Gastrocnemius medialis (tissue), 4 donors: ENCODE measurements around the gene ARV1. TPM values are rescaled to one million over a fixed set of nuclear protein-coding genes. Genes with fewer than 3 reads are reported as not detected.

Source experiments
- ATAC-seq, 2 donors: fragments of 150-250 bp; one replicate each; pipeline ENCODE4 v1.9.1; 2016
- DNase-seq, 2 donors: peaks; one replicate each; pipeline ENCODE4 v3.0.0-alpha.2; 2019
- H3K27ac ChIP-seq, 4 donors: fragments of 200-600 bp; sonication (generic); 1 replicate in 1 of 4; 2 replicates in 3 of 4; pipeline ENCODE4 v1.5.1; 2016 to 2018; ENCODE audit warnings: mild to moderate bottlenecking in 2 of 4, moderate library complexity in 1 of 4
- H3K27me3 ChIP-seq, 3 donors: fragments of 200-600 bp; sonication (generic) in 2 of 3; 1 replicate in 1 of 3; 2 replicates in 2 of 3; pipeline versions ENCODE4 v1.5.1 to v1.6.0; 2016 to 2019; ENCODE audit warnings: mild to moderate bottlenecking in 1 of 3, moderate library complexity in 1 of 3
- H3K36me3 ChIP-seq, 2 donors: fragments of 200-600 bp; sonication (generic) in 1 of 2; one replicate each; pipeline ENCODE4 v1.5.1; 2017 to 2018
- H3K4me1 ChIP-seq, 2 donors: fragments of 200-600 bp; sonication (generic) in 1 of 2; one replicate each; pipeline ENCODE4 v1.5.1; 2016 to 2017; ENCODE audit warnings: mild to moderate bottlenecking in 2 of 2
- H3K4me3 ChIP-seq, 4 donors: fragments of 200-600 bp; sonication (generic) in 3 of 4; 1 replicate in 1 of 4; 2 replicates in 3 of 4; pipeline ENCODE4 v1.5.1; 2016 to 2019; ENCODE audit warnings: mild to moderate bottlenecking in 2 of 4
- H3K9me3 ChIP-seq, 3 donors: fragments of 200-600 bp; sonication (generic) in 2 of 3; 1 replicate in 1 of 3; 2 replicates in 2 of 3; pipeline ENCODE4 v1.5.1; 2016 to 2019
- POLR2A ChIP-seq, 2 donors: fragments of 450-650 bp; IDR thresholded peaks; one replicate each; pipeline ENCODE4 v1.6.1; 2017; ENCODE audit warnings: antibody characterized with exemption in 2 of 2, mild to moderate bottlenecking in 2 of 2, moderate library complexity in 2 of 2
- in situ Hi-C, 4 donors: fragments of 200-750 bp; cut with MboI; loops; one replicate each; pipeline versions ENCODE4 v1.15.0 to v1.8.0; 2017; ENCODE audit warnings: low sequenced_read_pairs in 4 of 4
- intact Hi-C: fragments of 100-400 bp; cut with DNase I; formaldehyde crosslinking; loops from one replicate; pipeline ENCODE4 v1.15.1; 2023; ENCODE audit warnings: low total_unique reads
- total RNA-seq, 4 donors: library from RNA; depleted of rRNA; stranded (reverse); fragments of >200 nt; gene quantifications; one replicate each; pipeline versions ENCODE4 v1.1.0 to v1.2.3, GENCODE V29; 2016
- TF ChIP-seq, protein P1 (sequence below), 5 experiments: fragments of 450-650 bp in 3 of 5; fragments of 200-600 bp in 2 of 5; sonication (generic) in 2 of 5; IDR thresholded peaks in 4 of 5; conservative IDR thresholded peaks in 1 of 5; 1 replicate in 4 of 5; 2 replicates in 1 of 5; pipeline ENCODE4 v1.5.1; 2016 to 2019; ENCODE audit warnings: antibody characterized with exemption in 5 of 5, mild to moderate bottlenecking in 3 of 5, moderate library complexity in 3 of 5

ARV1 gene
- total RNA-seq, 4 donors from 2014 or later: 7.9 to 21.3 (median 10.5) TPM

GRCh38 chr1:231029841-231030240 lies 50.9 kb downstream of the ARV1 start:
- Histone ChIP-seq H3K4me1 (no peaks in the 10 kb centered on the region), H3K27me3 (no peaks in the 10 kb centered on the region), H3K4me3 (no peak overlapping the region), H3K9me3 (no peaks in the 10 kb centered on the region), H3K36me3 (no peaks in the 10 kb centered on the region), H3K27ac (no peak overlapping the region)
- DNase-seq: no peak
- TF ChIP-seq, protein P1, sequence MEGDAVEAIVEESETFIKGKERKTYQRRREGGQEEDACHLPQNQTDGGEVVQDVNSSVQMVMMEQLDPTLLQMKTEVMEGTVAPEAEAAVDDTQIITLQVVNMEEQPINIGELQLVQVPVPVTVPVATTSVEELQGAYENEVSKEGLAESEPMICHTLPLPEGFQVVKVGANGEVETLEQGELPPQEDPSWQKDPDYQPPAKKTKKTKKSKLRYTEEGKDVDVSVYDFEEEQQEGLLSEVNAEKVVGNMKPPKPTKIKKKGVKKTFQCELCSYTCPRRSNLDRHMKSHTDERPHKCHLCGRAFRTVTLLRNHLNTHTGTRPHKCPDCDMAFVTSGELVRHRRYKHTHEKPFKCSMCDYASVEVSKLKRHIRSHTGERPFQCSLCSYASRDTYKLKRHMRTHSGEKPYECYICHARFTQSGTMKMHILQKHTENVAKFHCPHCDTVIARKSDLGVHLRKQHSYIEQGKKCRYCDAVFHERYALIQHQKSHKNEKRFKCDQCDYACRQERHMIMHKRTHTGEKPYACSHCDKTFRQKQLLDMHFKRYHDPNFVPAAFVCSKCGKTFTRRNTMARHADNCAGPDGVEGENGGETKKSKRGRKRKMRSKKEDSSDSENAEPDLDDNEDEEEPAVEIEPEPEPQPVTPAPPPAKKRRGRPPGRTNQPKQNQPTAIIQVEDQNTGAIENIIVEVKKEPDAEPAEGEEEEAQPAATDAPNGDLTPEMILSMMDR (IDR thresholded peaks at IDR 0.05 in 4 of 5, conservative IDR thresholded peaks at IDR 0.05 in 1 of 5): no peak
- no peak for TF ChIP-seq POLR2A (IDR thresholded peaks at IDR 0.05)
- intact Hi-C loops (no loop called here), in situ Hi-C loops (no loop called here)
- ATAC-seq: no peak

DNA sequence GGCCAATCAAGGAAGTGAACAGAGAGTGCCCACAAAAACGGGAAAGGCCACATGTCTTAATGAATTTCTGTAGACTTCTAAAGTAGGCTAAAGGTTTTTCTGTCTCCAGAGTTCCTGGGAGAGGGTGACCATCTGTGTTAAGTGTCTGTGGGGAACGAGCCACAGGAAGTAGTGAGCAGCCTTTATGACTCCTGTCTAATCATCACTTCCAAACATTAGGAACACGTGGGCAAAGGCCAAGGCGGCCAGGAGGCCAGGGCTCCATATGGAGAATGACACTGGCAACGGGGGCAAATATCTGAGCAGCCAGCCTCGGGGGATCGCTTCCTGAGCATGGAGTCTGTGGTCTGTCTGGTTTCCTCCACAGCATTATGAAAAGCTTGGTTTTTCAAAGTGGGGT lies 54.1 kb downstream of the ARV1 start:
- no peak overlapping the region for H3K27ac ChIP-seq
- H3K4me3 ChIP-seq: no peak overlapping the region
- no peaks in the 10 kb centered on the region for H3K9me3 ChIP-seq
- in situ Hi-C loops (no loop called here), intact Hi-C loops (no loop called here)
- no peak for ATAC-seq
- DNase-seq: no peak
- peaks cover 0 to 9% (median under 1%) of the 10 kb centered on the region in 3 donors for H3K27me3 ChIP-seq
- H3K36me3 ChIP-seq: no peaks in the 10 kb centered on the region
- TF ChIP-seq, protein P1 (IDR thresholded peaks at IDR 0.05 in 4 of 5, conservative IDR thresholded peaks at IDR 0.05 in 1 of 5): no peak
- TF ChIP-seq POLR2A (IDR thresholded peaks at IDR 0.05): no peak
- H3K4me1 ChIP-seq: no peaks in the 10 kb centered on the region

- peaks cover 12 to 31% (median 19%) of the 10 kb centered on the region in 3 donors for H3K27me3 ChIP-seq
- no peak overlapping the region for H3K27ac ChIP-seq
- no peak for TF ChIP-seq POLR2A (IDR thresholded peaks at IDR 0.05)
- TF ChIP-seq, protein P1 (IDR thresholded peaks at IDR 0.05 in 4 of 5, conservative IDR thresholded peaks at IDR 0.05 in 1 of 5): no peak
- H3K36me3 ChIP-seq: no peaks in the 10 kb centered on the region
- in situ Hi-C loops (no loop called here), intact Hi-C loops (no loop called here)
- DNase-seq: no peak
- peaks cover 5 to 6% of the 10 kb centered on the region in 2 donors for H3K4me1 ChIP-seq
- ATAC-seq: no peak
- H3K9me3 ChIP-seq: no peaks in the 10 kb centered on the region
- H3K4me3 ChIP-seq: no peak overlapping the region
These were observed 56.9 kb downstream of the ARV1 start for GRCh38 chr1:231035799-231036198.

- Histone ChIP-seq H3K4me3 (no peak overlapping the region), H3K27me3 (peaks cover 12 to 33% (median 19%) of the 10 kb centered on the region in 3 donors), H3K9me3 (no peaks in the 10 kb centered on the region), H3K36me3 (no peaks in the 10 kb centered on the region), H3K27ac (no peak overlapping the region), H3K4me1 (peaks cover 8% of the 10 kb centered on the region in 2 donors)
- DNase-seq: no peak
- TF ChIP-seq POLR2A (IDR thresholded peaks at IDR 0.05): no peak
- TF ChIP-seq, protein P1 (IDR thresholded peaks at IDR 0.05 in 4 of 5, conservative IDR thresholded peaks at IDR 0.05 in 1 of 5): no peak
- no peak for ATAC-seq
- intact Hi-C loops: no loop called here
- in situ Hi-C loops: no loop called here
These were observed 57.5 kb downstream of the ARV1 start for GRCh38 chr1:231036416-231036815.
